HepG2 (cell line): ENCODE data around the gene PCTP. TPM values are rescaled to one million over a fixed set of nuclear protein-coding genes. Genes with fewer than 3 reads are reported as not detected.

Experiments
- ATAC-seq: fragments of 200-7000 bp; cut with Tn5 transposase; 3 replicates; pipeline ENCODE4 v1.9.1; 2020; ENCODE audit warnings: mild to moderate bottlenecking, moderate library complexity
- BruUV-seq: library from RNA; stranded (reverse); fragments of 400-500 nt; replicated peaks from 2 replicates; lab custom pipeline; 2021; lab: Mats Ljungman, UMichigan
- CTCF ChIA-PET: fragments of 300-600 bp; formaldehyde crosslinking; extraction: SDS; loops from one replicate; lab custom pipeline; 2021; ENCODE audit warnings: low total read pairs, inconsistent platforms, low intra/inter-chr PET ratio; lab: Yijun Ruan, JAX
- POLR2A ChIA-PET: fragments of 350-600 bp; sonication (Branson Sonifier 250); formaldehyde crosslinking; loops from one replicate; lab custom pipeline; 2020; ENCODE audit warnings: antibody characterized with exemption, inconsistent platforms; lab: Yijun Ruan, JAX
- DNase-seq: peaks from one replicate; pipeline ENCODE4 v3.0.0-alpha.2; 2015; ENCODE audit warnings: low spot score
- FAIRE-seq: peaks from 3 replicates; lab custom pipeline; 2011; peaks lifted over from hg19 to GRCh38; lab: Jason Lieb, UNC
- H2AFZ ChIP-seq: one replicate; pipeline ENCODE4 v1.6.1; 2011; ENCODE audit warnings: low read length, inconsistent platforms
- H3K27ac ChIP-seq: fragments of 300-600 bp; 3 replicates; pipeline ENCODE4 v1.8.0; 2011; ENCODE audit warnings: mixed run types, mild to moderate bottlenecking, mixed read lengths, low read length, inconsistent platforms; ENCODE audit not compliant: insufficient read depth; ENCODE audit errors: extremely low read length
- H3K27me3 ChIP-seq, 2 experiments: fragments of 200-600 bp in 1 of 2; 2 replicates in 1 of 2; 3 replicates in 1 of 2; pipeline versions ENCODE4 v1.6.0 to v1.8.0; 2011; ENCODE audit warnings: low read length in 2 of 2, mild to moderate bottlenecking in 2 of 2, moderate library complexity in 2 of 2, inconsistent platforms in 1 of 2; ENCODE audit not compliant: insufficient read depth in 2 of 2, control insufficient read depth in 1 of 2
- H3K36me3 ChIP-seq, 2 experiments: fragments of 200-600 bp in 1 of 2; replicated peaks in 1 of 2; 2 replicates in 1 of 2; 3 replicates in 1 of 2; pipeline versions ENCODE4 v1.5.1 to v1.8.0; 2011; ENCODE audit warnings: low read length in 2 of 2, inconsistent platforms in 1 of 2; ENCODE audit not compliant: insufficient read depth in 2 of 2, control insufficient read depth in 1 of 2
- H3K4me1 ChIP-seq: 2 replicates; pipeline ENCODE4 v1.5.1; 2012; ENCODE audit warnings: low read length, inconsistent platforms; ENCODE audit not compliant: insufficient read depth
- H3K4me2 ChIP-seq: 2 replicates; pipeline ENCODE4 v1.6.0; 2011; ENCODE audit warnings: low read depth, low read length, inconsistent platforms
- H3K4me3 ChIP-seq, 3 experiments: fragments of 200-600 bp in 1 of 3; sonication (generic), shearing (Covaris generic) in 1 of 3; replicated peaks in 1 of 3; 2 replicates each; pipeline ENCODE4 v1.5.1; 2011 to 2016; ENCODE audit warnings: low read length in 3 of 3, inconsistent platforms in 2 of 3, low read depth in 2 of 3, mild to moderate bottlenecking in 2 of 3, control low read depth in 1 of 3, mixed read lengths in 1 of 3; ENCODE audit not compliant: insufficient read depth in 1 of 3
- H3K79me2 ChIP-seq: one replicate; pipeline ENCODE4 v1.6.1; 2011; ENCODE audit warnings: low read length, inconsistent platforms; ENCODE audit not compliant: insufficient read depth
- H3K9ac ChIP-seq: 2 replicates; pipeline ENCODE4 v1.6.0; 2011; ENCODE audit warnings: mild to moderate bottlenecking, low read depth, low read length, inconsistent platforms; ENCODE audit not compliant: insufficient read depth
- H3K9me3 ChIP-seq: 2 replicates; pipeline ENCODE4 v1.5.1; 2012; ENCODE audit warnings: mild to moderate bottlenecking, low read length
- H4K20me1 ChIP-seq: 2 replicates; pipeline ENCODE4 v1.6.0; 2011; ENCODE audit warnings: inconsistent platforms, mild to moderate bottlenecking, low read length, moderate library complexity; ENCODE audit not compliant: insufficient read depth
- ASH2L ChIP-seq: fragments of 300-600, 200-600 bp; sonication (generic); IDR thresholded peaks from 2 replicates; pipeline ENCODE4 v1.7.0; 2017; ENCODE audit warnings: low read depth, mild to moderate bottlenecking, moderate library complexity, mixed read lengths, low read length; ENCODE audit not compliant: insufficient read length
- BHLHE40 ChIP-seq: IDR thresholded peaks from 2 replicates; pipeline ENCODE4 v1.6.1; 2011; ENCODE audit warnings: low read length, improper control_type of control experiment
- ETV5 ChIP-seq: IDR thresholded peaks from 2 replicates; pipeline ENCODE4 v1.6.1; 2018; ENCODE audit warnings: missing biosample characterization, missing genetic modification reagents, inconsistent platforms, borderline replicate concordance
- NFIC ChIP-seq: IDR thresholded peaks from 2 replicates; pipeline ENCODE4 v1.6.1; 2012; ENCODE audit warnings: mild to moderate bottlenecking, low read length, inconsistent platforms
- NFKB2 ChIP-seq: sonication (generic); formaldehyde crosslinking; IDR thresholded peaks from 2 replicates; pipeline ENCODE4 v1.4.0; 2020; ENCODE audit warnings: missing genetic modification reagents, borderline replicate concordance
- PHF21A ChIP-seq: sonication (generic); formaldehyde crosslinking; IDR thresholded peaks from 2 replicates; pipeline ENCODE4 v1.5.0; 2020; ENCODE audit warnings: mild to moderate bottlenecking, missing genetic modification reagents
- SMAD3 ChIP-seq: sonication (generic); formaldehyde crosslinking; IDR thresholded peaks from 2 replicates; pipeline ENCODE4 v1.4.0; 2020; ENCODE audit warnings: missing genetic modification reagents
- ZBTB46 ChIP-seq: sonication (generic); formaldehyde crosslinking; IDR thresholded peaks from 2 replicates; pipeline ENCODE4 v1.4.0; 2020; ENCODE audit warnings: mild to moderate bottlenecking, missing genetic modification reagents, borderline replicate concordance
- ZNF143 ChIP-seq: sonication (generic); formaldehyde crosslinking; IDR thresholded peaks from 2 replicates; pipeline ENCODE4 v1.4.0; 2020; ENCODE audit warnings: missing genetic modification reagents
- ZNF382 ChIP-seq: sonication (generic); formaldehyde crosslinking; IDR thresholded peaks from 2 replicates; pipeline ENCODE4 v1.5.0; 2020; ENCODE audit warnings: missing genetic modification reagents, mild to moderate bottlenecking, borderline replicate concordance
- ZNF414 ChIP-seq: sonication (generic); formaldehyde crosslinking; IDR thresholded peaks from 2 replicates; pipeline ENCODE4 v1.5.0; 2020; ENCODE audit warnings: missing genetic modification reagents
- ZNF589 ChIP-seq: sonication (generic); formaldehyde crosslinking; conservative IDR thresholded peaks from 2 replicates; pipeline ENCODE4 v1.8.0; 2022; ENCODE audit warnings: mild to moderate bottlenecking, moderate library complexity, missing genetic modification reagents
- ZNF777 ChIP-seq: sonication (generic); formaldehyde crosslinking; IDR thresholded peaks from 2 replicates; pipeline ENCODE4 v1.4.0; 2020; ENCODE audit warnings: missing genetic modification reagents
- WGBS: methylation state at CpG from one replicate; pipeline ENCODE4 v1.1.6; 2017; ENCODE audit warnings: low lambda C conversion rate; 5-methylcytosine and 5-hydroxymethylcytosine counted together
- in situ Hi-C: cut with HindIII; loops from 2 replicates; pipeline ENCODE4 v1.10.0; 2017; ENCODE audit warnings: low pct_unique_long_range_greater_than_20kb; ENCODE audit not compliant: extremely low pct_ligation_motif_present
- intact Hi-C: fragments of 100-400 bp; cut with micrococcal nuclease; formaldehyde crosslinking; loops from one replicate; pipeline ENCODE4 v1.10.0; 2022; ENCODE audit not compliant: unreplicated experiment
- polyA plus RNA-seq, 8 experiments: library from polyadenylated mRNA; depleted of rRNA in 3 of 8; stranded (reverse) in 7 of 8; unstranded in 1 of 8; fragments of >200 nt; fragmentation: Illumina TruSeq in 4 of 8; extraction: Trizol in 4 of 8; gene quantifications; 2 replicates each; pipeline versions ENCODE4 v1.2.1 to v1.2.3, GENCODE V29; 2011 to 2016; ENCODE audit warnings: low read depth in 4 of 8, missing spikeins in 1 of 8, mixed read lengths in 1 of 8; ENCODE audit not compliant: insufficient read depth in 1 of 8
- total RNA-seq, 5 experiments: library from RNA; depleted of rRNA; stranded (reverse); fragments of >200 nt; fragmentation: Illumina TruSeq; extraction: Trizol; gene quantifications; 2 replicates each; pipeline ENCODE4 v1.2.3, GENCODE V29; 2016; ENCODE audit warnings: low read depth in 1 of 5
- TF ChIP-seq, protein P1 (sequence below): sonication (generic); formaldehyde crosslinking; IDR thresholded peaks from 2 replicates; pipeline ENCODE4 v1.5.0; 2020; ENCODE audit warnings: missing genetic modification reagents

Gene PCTP
- total and polyA plus RNA-seq, 2 of the 13 experiments (the other 11 are each of a cell fraction or from before 2014, with no cell fraction given): 37.1 to 50.7 TPM

GRCh38 chr17:55722016-55722736 is 28.7 kb upstream of the PCTP start:
- intact Hi-C loops (no loop called here), in situ Hi-C loops (no loop called here)
- TF ChIP-seq NFKB2 (CRISPR knock-in tag) (no peak), ZNF143 (CRISPR knock-in tag) (no peak), ZNF414 (CRISPR knock-in tag) (no peak)
- H3K9me3 ChIP-seq: no peaks in the 10 kb centered on the region
- H4K20me1 ChIP-seq: no peaks in the 10 kb centered on the region
- BruUV-seq: no TSS peak
- H3K9ac ChIP-seq: no peak overlapping the region
- no peak for ATAC-seq
- ChIA-PET POLR2A (no interaction called here), CTCF (no interaction called here)
- FAIRE-seq: no peak
- no peak for DNase-seq
- H2AFZ ChIP-seq: no peak overlapping the region
- no peak overlapping the region for H3K27ac ChIP-seq
- H3K79me2 ChIP-seq: no peaks in the 10 kb centered on the region
- no peak overlapping the region for H3K4me2 ChIP-seq
- H3K27me3 ChIP-seq: peaks cover 0 to 46% of the 10 kb centered on the region in 2 experiments; a peak in 4 of 5 replicates
- H3K36me3 ChIP-seq: no peaks in the 10 kb centered on the region
- no peaks in the 10 kb centered on the region for H3K4me1 ChIP-seq
- WGBS: 11% methylated on average over 5 of the region's 5 CpGs
- no peak overlapping the region for H3K4me3 ChIP-seq

GRCh38 chr17:55722742-55723487 is 27.9 kb upstream of the PCTP start, which contains the start of gene TMEM100:
Gene TMEM100 (minus strand): TSS chr17:55722864. CDS start chr17:55721070, 1,794 bp downstream.
- intact Hi-C loops (no loop called here), in situ Hi-C loops (no loop called here)
- ATAC-seq: no peak
- TF ChIP-seq ZNF589 (CRISPR knock-in tag) (no peak), ZBTB46 (CRISPR knock-in tag) (no peak), ZNF382 (CRISPR knock-in tag) (no peak), ETV5 (no peak), PHF21A (no peak), BHLHE40 (no peak), SMAD3 (no peak), ZNF777 (CRISPR knock-in tag) (no peak), ASH2L (no peak), NFIC (no peak)
- TF ChIP-seq, protein P1, sequence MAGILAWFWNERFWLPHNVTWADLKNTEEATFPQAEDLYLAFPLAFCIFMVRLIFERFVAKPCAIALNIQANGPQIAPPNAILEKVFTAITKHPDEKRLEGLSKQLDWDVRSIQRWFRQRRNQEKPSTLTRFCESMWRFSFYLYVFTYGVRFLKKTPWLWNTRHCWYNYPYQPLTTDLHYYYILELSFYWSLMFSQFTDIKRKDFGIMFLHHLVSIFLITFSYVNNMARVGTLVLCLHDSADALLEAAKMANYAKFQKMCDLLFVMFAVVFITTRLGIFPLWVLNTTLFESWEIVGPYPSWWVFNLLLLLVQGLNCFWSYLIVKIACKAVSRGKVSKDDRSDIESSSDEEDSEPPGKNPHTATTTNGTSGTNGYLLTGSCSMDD (CRISPR knock-in tag): no peak

More at GRCh38 chr17:55722742-55723487, 27.9 kb upstream of the PCTP start, which contains the start of gene TMEM100:
- H3K27ac ChIP-seq: no peak within 1 kb of the TSS
- DNase-seq (no peak), FAIRE-seq (no peak)
- no peaks in the 10 kb centered on the region for H3K79me2 ChIP-seq
- no peaks in the 10 kb centered on the region for H3K4me1 ChIP-seq
- no peak within 1 kb of the TSS for H3K9ac ChIP-seq
- ChIA-PET POLR2A (no interaction called here), CTCF (no interaction called here)
- no peak within 1 kb of the TSS for H2AFZ ChIP-seq
- H3K27me3 ChIP-seq: peaks cover 0 to 46% of the 10 kb centered on the region in 2 experiments; a peak in 4 of 5 replicates
- no peak within 1 kb of the TSS for H3K4me3 ChIP-seq
- H3K36me3 ChIP-seq: no peaks in the 10 kb centered on the region
- no peaks in the 10 kb centered on the region for H3K9me3 ChIP-seq
- WGBS: 6% methylated on average over 12 of the region's 12 CpGs
- H4K20me1 ChIP-seq: no peaks in the 10 kb centered on the region
- no peak within 1 kb of the TSS for H3K4me2 ChIP-seq
- BruUV-seq: no TSS peak
